Endothelial cell of umbilical vein (primary cell): Measurements from ENCODE around the gene SMOC2.

Experiments
- CTCF ChIP-seq, 2 donors: IDR thresholded peaks; 1 replicate in 1 of 2; 2 replicates in 1 of 2; pipeline ENCODE4 v1.5.1; 2011; ENCODE audit warnings: low read length in 2 of 2, mild to moderate bottlenecking in 2 of 2, moderate library complexity in 2 of 2, control low read depth in 1 of 2, inconsistent platforms in 1 of 2, low read depth in 1 of 2; ENCODE audit not compliant: insufficient read depth in 1 of 2; ENCODE audit errors: extremely low read depth in 1 of 2
- EZH2 ChIP-seq: IDR thresholded peaks from 2 replicates; pipeline ENCODE4 v1.6.1; 2012; ENCODE audit warnings: borderline replicate concordance, low read depth, mild to moderate bottlenecking, moderate library complexity, low read length, inconsistent platforms; ENCODE audit not compliant: severe bottlenecking
- FOS ChIP-seq: IDR thresholded peaks from 2 replicates; pipeline ENCODE4 v1.6.1; 2011; ENCODE audit warnings: mild to moderate bottlenecking, low read length, moderate library complexity, borderline replicate concordance; ENCODE audit not compliant: insufficient read depth
- GATA2 ChIP-seq: IDR thresholded peaks from 2 replicates; pipeline ENCODE4 v1.7.0; 2011; ENCODE audit warnings: low read depth, mild to moderate bottlenecking, moderate library complexity, mixed read lengths, low read length; ENCODE audit not compliant: insufficient read length, insufficient read depth
- MYC ChIP-seq: IDR thresholded peaks from one replicate; pipeline ENCODE4 v1.6.1; 2011; ENCODE audit warnings: mild to moderate bottlenecking, low read depth, low read length
- POLR2A ChIP-seq: IDR thresholded peaks from 2 replicates; pipeline ENCODE4 v1.6.1; 2012; ENCODE audit warnings: low read depth, mild to moderate bottlenecking, control low read depth, low read length
- TF ChIP-seq, protein P1 (sequence below): IDR thresholded peaks from 2 replicates; pipeline ENCODE4 v1.6.1; 2011; ENCODE audit not compliant: insufficient read depth, insufficient read length

- TF ChIP-seq EZH2: no peak
- no peak for TF ChIP-seq POLR2A
- TF ChIP-seq CTCF (IDR thresholded peaks at IDR 0.05; ENCODE audit: extremely low read depth in 1 of 2, insufficient read depth in 1 of 2, low read depth in 1 of 2, low read length in 2 of 2): no peak
- TF ChIP-seq, protein P1, sequence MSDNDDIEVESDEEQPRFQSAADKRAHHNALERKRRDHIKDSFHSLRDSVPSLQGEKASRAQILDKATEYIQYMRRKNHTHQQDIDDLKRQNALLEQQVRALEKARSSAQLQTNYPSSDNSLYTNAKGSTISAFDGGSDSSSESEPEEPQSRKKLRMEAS: no peak
- no peak for TF ChIP-seq MYC
- TF ChIP-seq FOS: no peak
- no peak for TF ChIP-seq GATA2
These were observed 21.4 kb upstream of the SMOC2 start for GRCh38 chr6:168419569-168419968.
